GM20431 (cell line): Measurements from ENCODE around the gene FHIT.

ENCODE experiments used
- in situ Hi-C: fragments of 300-500 bp; cut with MseI, MboI; formaldehyde crosslinking; loops from one replicate; pipeline ENCODE4 v1.15.0; 2020; ENCODE audit warnings: low sequenced_read_pairs; ENCODE audit not compliant: unreplicated experiment

Gene FHIT

GRCh38 chr3:61251174-61251972, at the start of gene FHIT:
Gene FHIT, minus strand, starts transcription at chr3:61251452.
- in situ Hi-C loops = no loop called here

GRCh38 chr3:61300786-61301185, 49.5 kb upstream of the FHIT start:
- in situ Hi-C loops = no loop called here

- in situ Hi-C loops = no loop called here
Measured at GRCh38 chr3:61300006-61300380, 48.7 kb upstream of the FHIT start.

GRCh38 chr3:61299343-61300005, 48.2 kb upstream of the FHIT start:
- in situ Hi-C loops = no loop called here

- in situ Hi-C loops = no loop called here
Measured at GRCh38 chr3:61297821-61298220, 46.6 kb upstream of the FHIT start.

- in situ Hi-C loops = no loop called here
Measured at GRCh38 chr3:61288446-61288845, 37.2 kb upstream of the FHIT start.

GRCh38 chr3:61283876-61284275, 32.6 kb upstream of the FHIT start:
- in situ Hi-C loops = no loop called here

- in situ Hi-C loops = no loop called here
Measured at GRCh38 chr3:61278713-61279112, 27.5 kb upstream of the FHIT start.

- in situ Hi-C loops = no loop called here
Measured at GRCh38 chr3:61277411-61277810, 26.2 kb upstream of the FHIT start.

GRCh38 chr3:61269435-61269834, 18.2 kb upstream of the FHIT start:
- in situ Hi-C loops = no loop called here

- in situ Hi-C loops = no loop called here
Measured at GRCh38 chr3:61268644-61269043, 17.4 kb upstream of the FHIT start.

- in situ Hi-C loops = no loop called here
Measured at GRCh38 chr3:61264281-61264680, 13.0 kb upstream of the FHIT start.

- in situ Hi-C loops = no loop called here
Measured at GRCh38 chr3:61257148-61257547, 5.9 kb upstream of the FHIT start.

GRCh38 chr3:61253756-61254155, 2.5 kb upstream of the FHIT start:
- in situ Hi-C loops = no loop called here

- in situ Hi-C loops = no loop called here
Measured at GRCh38 chr3:61252836-61253235, 1.6 kb upstream of the FHIT start.

GRCh38 chr3:61250784-61251173, 473 bp downstream of the FHIT start:
- in situ Hi-C loops = no loop called here

GRCh38 chr3:61248496-61248895, 2.8 kb downstream of the FHIT start:
- in situ Hi-C loops = no loop called here

GRCh38 chr3:61247191-61247590, 4.1 kb downstream of the FHIT start:
- in situ Hi-C loops = no loop called here

- in situ Hi-C loops = no loop called here
Measured at GRCh38 chr3:61239871-61240270, 11.4 kb downstream of the FHIT start.

- in situ Hi-C loops = no loop called here
Measured at GRCh38 chr3:61237858-61238257, 13.4 kb downstream of the FHIT start.

- in situ Hi-C loops = no loop called here
Measured at GRCh38 chr3:61236556-61236955, 14.7 kb downstream of the FHIT start.

GRCh38 chr3:61233746-61234145, 17.5 kb downstream of the FHIT start:
- in situ Hi-C loops = no loop called here
